DOHH2 (cell line): ENCODE measurements around the gene DNAH10.

Experiments
- H3F3A ChIP-seq: fragments of 200-600 bp; sonication (generic), shearing (Covaris generic); 2 replicates; pipeline ENCODE4 v1.6.0; 2016; ENCODE audit warnings: antibody characterized with exemption, mild to moderate bottlenecking; ENCODE audit not compliant: control insufficient read depth, insufficient read depth
- H3K27ac ChIP-seq: fragments of 200-600 bp; sonication (generic); 2 replicates; pipeline ENCODE4 v1.5.1; 2014; ENCODE audit warnings: low read depth, mild to moderate bottlenecking, low read length, moderate library complexity
- H3K27me3 ChIP-seq: fragments of 200-600 bp; sonication (generic); 2 replicates; pipeline ENCODE4 v1.6.1; 2014; ENCODE audit warnings: mild to moderate bottlenecking, low read length, mixed read lengths; ENCODE audit not compliant: control insufficient read depth
- H3K36me3 ChIP-seq: fragments of 200-600 bp; sonication (generic); 2 replicates; pipeline ENCODE4 v1.6.1; 2014; ENCODE audit warnings: mild to moderate bottlenecking, low read length, moderate library complexity, mixed read lengths; ENCODE audit not compliant: control insufficient read depth
- H3K4me1 ChIP-seq: fragments of 200-600 bp; sonication (generic); 2 replicates; pipeline ENCODE4 v1.6.1; 2014; ENCODE audit warnings: mild to moderate bottlenecking, low read length, mixed read lengths; ENCODE audit not compliant: control insufficient read depth
- H3K4me2 ChIP-seq: fragments of 200-600 bp; sonication (generic); 2 replicates; pipeline ENCODE4 v1.6.0; 2014; ENCODE audit warnings: mild to moderate bottlenecking, low read length, moderate library complexity
- H3K4me3 ChIP-seq: fragments of 200-600 bp; sonication (generic); 2 replicates; pipeline ENCODE4 v1.5.1; 2014; ENCODE audit warnings: mild to moderate bottlenecking, low read length, mixed read lengths
- H3K79me2 ChIP-seq: fragments of 200-600 bp; sonication (generic); 2 replicates; pipeline ENCODE4 v1.6.1; 2014; ENCODE audit warnings: mild to moderate bottlenecking, low read length, mixed read lengths; ENCODE audit not compliant: control insufficient read depth
- H3K9me2 ChIP-seq: fragments of 200-600 bp; sonication (generic); replicated peaks from 2 replicates; pipeline ENCODE4 v1.6.1; 2014; ENCODE audit warnings: mild to moderate bottlenecking, low read length, mixed read lengths; ENCODE audit not compliant: control insufficient read depth
- H3K9me3 ChIP-seq: fragments of 200-600 bp; sonication (generic); 2 replicates; pipeline ENCODE4 v1.6.1; 2014; ENCODE audit warnings: antibody characterized with exemption, low read length, mixed read lengths; ENCODE audit not compliant: control insufficient read depth, insufficient read depth
- H4K20me1 ChIP-seq: fragments of 200-600 bp; sonication (generic); 2 replicates; pipeline ENCODE4 v1.6.0; 2014; ENCODE audit warnings: low read depth, mild to moderate bottlenecking, antibody characterized with exemption, low read length, moderate library complexity; ENCODE audit not compliant: control insufficient read depth, insufficient read depth
- CTCF ChIP-seq: fragments of 200-600 bp; sonication (generic); IDR thresholded peaks from one replicate; pipeline ENCODE4 v1.5.1; 2014; ENCODE audit warnings: antibody characterized with exemption, mild to moderate bottlenecking, low read depth, low read length; ENCODE audit not compliant: poor library complexity, severe bottlenecking
- EZH2phosphoT487 ChIP-seq: fragments of 200-600 bp; sonication (generic); IDR thresholded peaks from 2 replicates; pipeline ENCODE4 v1.6.1; 2017; ENCODE audit warnings: borderline replicate concordance, mild to moderate bottlenecking, antibody characterized with exemption, low read length, moderate library complexity, mixed read lengths

Gene DNAH10

GRCh38 chr12:123963821-123964220 is 201.7 kb downstream of the DNAH10 start:
- no peaks in the 10 kb centered on the region for H4K20me1 ChIP-seq

GRCh38 chr12:123965382-123965781 is 203.3 kb downstream of the DNAH10 start:
- Histone ChIP-seq H3K27me3 (peaks cover 3% of the 10 kb centered on the region; the same call in 1 of the 2 replicates), H4K20me1 (no peaks in the 10 kb centered on the region), H3K79me2 (no peaks in the 10 kb centered on the region), H3F3A (peaks cover 3% of the 10 kb centered on the region; the same call in 1 of the 2 replicates), H3K27ac (no peak overlapping the region), H3K9me3 (no peaks in the 10 kb centered on the region), H3K4me2 (no peak overlapping the region), H3K4me1 (no peaks in the 10 kb centered on the region), H3K9me2 (no peaks in the 10 kb centered on the region), H3K4me3 (no peak overlapping the region), H3K36me3 (no peaks in the 10 kb centered on the region)
- no peak for TF ChIP-seq EZH2phosphoT487
- no peak for TF ChIP-seq CTCF

More at GRCh38 chr12:123963821-123964220, 201.7 kb downstream of the DNAH10 start:
- no peaks in the 10 kb centered on the region for H3K36me3 ChIP-seq
- H3K27me3 ChIP-seq = no peaks in the 10 kb centered on the region; the same call in 1 of the 2 replicates
- no peaks in the 10 kb centered on the region for H3K9me3 ChIP-seq
- H3K4me1 ChIP-seq = no peaks in the 10 kb centered on the region
- H3K27ac ChIP-seq = no peak overlapping the region
- no peak overlapping the region for H3K4me3 ChIP-seq
- no peak for TF ChIP-seq CTCF
- no peak for TF ChIP-seq EZH2phosphoT487
- H3K4me2 ChIP-seq = no peak overlapping the region
- no peaks in the 10 kb centered on the region; the same call in 1 of the 2 replicates for H3F3A ChIP-seq
- H3K9me2 ChIP-seq = no peaks in the 10 kb centered on the region
- H3K79me2 ChIP-seq = no peaks in the 10 kb centered on the region

GRCh38 chr12:123966596-123966995 is 204.5 kb downstream of the DNAH10 start:
- H3K4me2 ChIP-seq = no peak overlapping the region
- H3K4me1 ChIP-seq = peaks cover 3% of the 10 kb centered on the region
- no peaks in the 10 kb centered on the region for H3K36me3 ChIP-seq
- H4K20me1 ChIP-seq = no peaks in the 10 kb centered on the region
- TF ChIP-seq EZH2phosphoT487 (no peak), CTCF (no peak)
- H3K9me2 ChIP-seq = no peaks in the 10 kb centered on the region
- no peak overlapping the region for H3K4me3 ChIP-seq
- H3K79me2 ChIP-seq = no peaks in the 10 kb centered on the region
- H3F3A ChIP-seq = peaks cover 10% of the 10 kb centered on the region
- H3K27me3 ChIP-seq = peaks cover 4% of the 10 kb centered on the region; the same call in 1 of the 2 replicates
- no peak overlapping the region for H3K27ac ChIP-seq
- H3K9me3 ChIP-seq = no peaks in the 10 kb centered on the region
